ENCODE results near the gene LAPTM5.

The LAPTM5 gene

DNA sequence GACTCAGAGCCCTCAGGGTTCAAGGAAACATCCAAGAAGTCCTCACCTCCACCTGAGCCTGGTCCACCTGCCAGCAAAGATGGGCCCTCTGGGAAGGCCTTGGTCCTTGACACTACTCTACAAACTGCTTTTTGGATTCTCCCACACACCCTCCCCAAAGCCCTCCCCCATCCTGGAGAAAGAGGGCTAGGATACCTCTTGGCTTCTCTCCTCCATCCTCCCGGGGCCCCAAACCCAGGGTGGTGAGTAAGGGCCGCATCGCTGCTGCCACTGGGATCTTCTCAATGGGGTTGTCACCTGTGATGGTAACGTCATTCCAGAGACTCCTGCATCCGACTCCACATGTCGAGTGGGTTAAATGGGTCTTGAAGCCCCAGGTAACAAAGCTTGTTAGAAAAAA is 60.7 kb downstream of the LAPTM5 start:
- TF ChIP-seq SIN3A (IDR thresholded peaks at IDR 0.05; ENCODE audit: borderline replicate concordance, insufficient read depth, low read length) = no peak
- TF ChIP-seq POLR2AphosphoS5 (IDR thresholded peaks at IDR 0.05; ENCODE audit: low read depth, low read length) = no peak
- TF ChIP-seq TAF1 (IDR thresholded peaks at IDR 0.05; ENCODE audit: borderline replicate concordance, insufficient read depth, low read length) = no peak
- TF ChIP-seq FOXP2 (optimal IDR thresholded peaks at IDR 0.05; ENCODE audit: borderline replicate concordance, extremely low read depth, extremely low read length, insufficient read depth) = no peak
- TF ChIP-seq, protein P1, sequence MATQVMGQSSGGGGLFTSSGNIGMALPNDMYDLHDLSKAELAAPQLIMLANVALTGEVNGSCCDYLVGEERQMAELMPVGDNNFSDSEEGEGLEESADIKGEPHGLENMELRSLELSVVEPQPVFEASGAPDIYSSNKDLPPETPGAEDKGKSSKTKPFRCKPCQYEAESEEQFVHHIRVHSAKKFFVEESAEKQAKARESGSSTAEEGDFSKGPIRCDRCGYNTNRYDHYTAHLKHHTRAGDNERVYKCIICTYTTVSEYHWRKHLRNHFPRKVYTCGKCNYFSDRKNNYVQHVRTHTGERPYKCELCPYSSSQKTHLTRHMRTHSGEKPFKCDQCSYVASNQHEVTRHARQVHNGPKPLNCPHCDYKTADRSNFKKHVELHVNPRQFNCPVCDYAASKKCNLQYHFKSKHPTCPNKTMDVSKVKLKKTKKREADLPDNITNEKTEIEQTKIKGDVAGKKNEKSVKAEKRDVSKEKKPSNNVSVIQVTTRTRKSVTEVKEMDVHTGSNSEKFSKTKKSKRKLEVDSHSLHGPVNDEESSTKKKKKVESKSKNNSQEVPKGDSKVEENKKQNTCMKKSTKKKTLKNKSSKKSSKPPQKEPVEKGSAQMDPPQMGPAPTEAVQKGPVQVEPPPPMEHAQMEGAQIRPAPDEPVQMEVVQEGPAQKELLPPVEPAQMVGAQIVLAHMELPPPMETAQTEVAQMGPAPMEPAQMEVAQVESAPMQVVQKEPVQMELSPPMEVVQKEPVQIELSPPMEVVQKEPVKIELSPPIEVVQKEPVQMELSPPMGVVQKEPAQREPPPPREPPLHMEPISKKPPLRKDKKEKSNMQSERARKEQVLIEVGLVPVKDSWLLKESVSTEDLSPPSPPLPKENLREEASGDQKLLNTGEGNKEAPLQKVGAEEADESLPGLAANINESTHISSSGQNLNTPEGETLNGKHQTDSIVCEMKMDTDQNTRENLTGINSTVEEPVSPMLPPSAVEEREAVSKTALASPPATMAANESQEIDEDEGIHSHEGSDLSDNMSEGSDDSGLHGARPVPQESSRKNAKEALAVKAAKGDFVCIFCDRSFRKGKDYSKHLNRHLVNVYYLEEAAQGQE (IDR thresholded peaks at IDR 0.05; ENCODE audit: insufficient read depth in 1 of 2, low read depth in 2 of 2, low read length in 2 of 2) = no peak

GRCh38 chr1:30695439-30695841 is 62.1 kb downstream of the LAPTM5 start:
- TF ChIP-seq SIN3A (IDR thresholded peaks at IDR 0.05; ENCODE audit: borderline replicate concordance, insufficient read depth, low read length) (no peak), TAF1 (IDR thresholded peaks at IDR 0.05; ENCODE audit: borderline replicate concordance, insufficient read depth, low read length) (no peak), POLR2AphosphoS5 (IDR thresholded peaks at IDR 0.05; ENCODE audit: low read depth, low read length) (no peak), FOXP2 (optimal IDR thresholded peaks at IDR 0.05; ENCODE audit: borderline replicate concordance, extremely low read depth, extremely low read length, insufficient read depth) (no peak)
- TF ChIP-seq, protein P1 (IDR thresholded peaks at IDR 0.05; ENCODE audit: insufficient read depth in 1 of 2, low read depth in 2 of 2, low read length in 2 of 2) = no peak

DNA sequence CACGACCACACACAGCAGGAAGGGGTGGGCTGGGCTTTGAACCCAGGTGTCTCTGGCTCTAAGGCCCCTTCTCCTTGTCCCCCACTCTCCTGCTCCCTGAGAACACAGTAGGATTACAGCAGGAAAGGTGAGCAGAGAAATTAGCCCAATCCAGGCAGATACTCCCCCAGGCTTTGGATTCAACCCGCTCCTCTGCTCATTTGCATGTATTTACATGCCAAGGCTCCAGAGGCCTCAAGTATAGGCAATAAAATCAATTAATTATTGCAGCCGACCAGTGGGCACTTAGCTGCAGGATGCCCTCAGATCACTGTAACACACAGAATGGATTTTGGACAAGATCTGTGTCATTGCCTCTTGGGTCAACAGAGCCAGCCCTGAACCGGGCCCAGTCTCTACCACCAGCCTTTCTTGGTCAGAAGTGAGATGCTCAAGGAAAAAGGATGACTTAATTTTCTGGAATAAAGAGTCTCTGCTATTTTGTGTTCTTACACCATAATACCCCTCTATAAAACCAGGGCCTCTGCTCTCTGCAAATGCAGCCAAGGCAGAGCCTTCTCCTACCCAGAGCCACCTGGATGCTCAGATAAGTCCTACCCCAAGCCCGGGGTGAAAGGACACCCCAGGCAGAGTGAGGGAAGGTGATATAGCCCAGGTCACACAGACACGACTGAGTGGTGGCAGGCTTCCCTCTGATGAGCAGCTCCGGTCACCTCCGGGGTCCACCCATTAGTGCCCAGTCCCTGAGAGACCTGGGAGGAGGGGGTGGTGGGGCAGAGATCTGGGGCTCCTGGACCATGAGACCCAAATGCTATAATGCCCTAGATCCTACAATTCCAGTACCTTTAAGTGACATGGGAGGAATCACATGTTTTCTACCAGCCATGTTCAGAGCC is 63.0 kb downstream of the LAPTM5 start:
- TF ChIP-seq TAF1 (IDR thresholded peaks at IDR 0.05; ENCODE audit: borderline replicate concordance, insufficient read depth, low read length) (no peak), FOXP2 (optimal IDR thresholded peaks at IDR 0.05; ENCODE audit: borderline replicate concordance, extremely low read depth, extremely low read length, insufficient read depth) (no peak), SIN3A (IDR thresholded peaks at IDR 0.05; ENCODE audit: borderline replicate concordance, insufficient read depth, low read length) (no peak), POLR2AphosphoS5 (IDR thresholded peaks at IDR 0.05; ENCODE audit: low read depth, low read length) (no peak)
- TF ChIP-seq, protein P1 (IDR thresholded peaks at IDR 0.05; ENCODE audit: insufficient read depth in 1 of 2, low read depth in 2 of 2, low read length in 2 of 2) = no peak

DNA sequence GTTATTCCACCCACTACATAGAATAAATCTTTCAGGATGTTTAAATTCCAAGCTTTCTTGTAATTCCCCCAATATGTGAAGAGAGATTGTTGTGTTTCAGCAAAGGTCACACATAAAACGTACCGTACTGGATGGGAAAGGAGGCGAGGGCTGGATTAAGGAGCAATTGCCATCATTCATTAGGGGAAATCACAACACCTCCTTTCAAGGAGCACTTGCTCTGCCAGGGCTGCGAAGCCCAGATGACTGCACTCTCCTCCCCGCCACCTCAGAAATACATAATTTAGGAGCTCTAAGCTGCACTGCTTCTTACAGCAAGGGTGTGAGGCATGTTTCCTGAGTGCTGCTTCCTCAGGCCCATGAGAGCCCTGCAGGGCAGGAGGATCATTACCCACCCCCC is 63.8 kb downstream of the LAPTM5 start:
- no peak for TF ChIP-seq TAF1 (IDR thresholded peaks at IDR 0.05; ENCODE audit: borderline replicate concordance, insufficient read depth, low read length)
- no peak for TF ChIP-seq FOXP2 (optimal IDR thresholded peaks at IDR 0.05; ENCODE audit: borderline replicate concordance, extremely low read depth, extremely low read length, insufficient read depth)
- no peak for TF ChIP-seq POLR2AphosphoS5 (IDR thresholded peaks at IDR 0.05; ENCODE audit: low read depth, low read length)
- TF ChIP-seq SIN3A (IDR thresholded peaks at IDR 0.05; ENCODE audit: borderline replicate concordance, insufficient read depth, low read length) = no peak
- TF ChIP-seq, protein P1 (IDR thresholded peaks at IDR 0.05; ENCODE audit: insufficient read depth in 1 of 2, low read depth in 2 of 2, low read length in 2 of 2) = no peak
